RPMI7951 (cell line): ENCODE measurements around the gene GALNT11. TPM values are rescaled to one million over a fixed set of nuclear protein-coding genes. Genes with fewer than 3 reads are reported as not detected.
"Not testable (repeated sequence)": the region's sequence is repeated elsewhere in the genome, so short reads cannot be mapped to it uniquely, and the experiment has no call there.

Experiments
- DNase-seq: peaks from one replicate; pipeline ENCODE4 v3.0.0-alpha.2; 2012; ENCODE audit warnings: low read depth
- total RNA-seq: library from RNA; depleted of rRNA; stranded (reverse); fragments of >200 nt; shearing (Covaris generic); gene quantifications from 2 replicates; pipeline ENCODE4 v1.2.3, GENCODE V29; 2014

GALNT11 gene
- total RNA-seq, 1 experiment from 2014 or later = 40.9 TPM

DNA sequence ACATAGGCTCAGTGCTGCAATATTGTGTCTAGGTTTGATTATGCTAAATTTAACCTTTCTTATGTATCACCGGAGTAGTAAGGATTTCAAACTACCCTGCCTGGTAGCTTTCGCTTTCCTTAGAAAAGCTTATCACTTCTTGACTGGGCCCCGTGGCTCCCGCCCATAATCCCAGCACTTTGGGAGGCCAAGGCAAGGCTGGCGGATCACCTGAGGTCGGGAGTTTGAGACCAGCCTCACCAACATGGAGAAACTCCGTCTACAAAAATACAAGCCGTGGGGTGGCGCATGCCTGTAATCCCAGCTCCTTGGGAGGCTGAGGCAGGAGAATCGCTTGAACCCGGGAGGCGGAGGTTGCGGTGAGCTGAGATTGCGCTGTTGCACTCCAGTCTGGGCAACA is 49.9 kb downstream of the GALNT11 start:
- DNase-seq = not testable (repeated sequence)

DNA sequence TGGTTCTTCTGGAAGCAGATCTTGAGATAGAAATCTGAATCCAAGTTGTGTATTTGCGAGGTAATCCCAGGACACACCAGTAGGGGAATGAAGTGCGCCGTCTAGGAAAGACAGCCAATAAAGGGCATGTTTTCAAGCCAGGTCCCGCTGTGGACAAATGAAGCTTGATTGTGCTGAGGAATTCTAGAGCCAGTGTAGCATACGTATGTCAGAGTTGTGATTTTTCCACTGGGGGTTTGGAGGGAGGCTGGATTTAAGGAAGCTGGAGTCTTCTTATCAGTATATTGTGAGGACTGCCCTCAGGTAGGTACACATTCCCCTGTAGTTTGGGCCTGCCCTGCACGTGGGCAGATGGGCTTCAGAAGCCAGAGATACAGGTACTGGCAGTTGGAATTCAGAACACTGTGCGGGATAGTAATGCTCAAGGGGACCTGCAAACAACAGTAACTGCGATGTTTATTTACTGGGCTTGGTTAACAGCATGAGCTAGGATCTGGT is 50.9 kb downstream of the GALNT11 start:
- peak; percentile 11 for DNase-seq

DNA sequence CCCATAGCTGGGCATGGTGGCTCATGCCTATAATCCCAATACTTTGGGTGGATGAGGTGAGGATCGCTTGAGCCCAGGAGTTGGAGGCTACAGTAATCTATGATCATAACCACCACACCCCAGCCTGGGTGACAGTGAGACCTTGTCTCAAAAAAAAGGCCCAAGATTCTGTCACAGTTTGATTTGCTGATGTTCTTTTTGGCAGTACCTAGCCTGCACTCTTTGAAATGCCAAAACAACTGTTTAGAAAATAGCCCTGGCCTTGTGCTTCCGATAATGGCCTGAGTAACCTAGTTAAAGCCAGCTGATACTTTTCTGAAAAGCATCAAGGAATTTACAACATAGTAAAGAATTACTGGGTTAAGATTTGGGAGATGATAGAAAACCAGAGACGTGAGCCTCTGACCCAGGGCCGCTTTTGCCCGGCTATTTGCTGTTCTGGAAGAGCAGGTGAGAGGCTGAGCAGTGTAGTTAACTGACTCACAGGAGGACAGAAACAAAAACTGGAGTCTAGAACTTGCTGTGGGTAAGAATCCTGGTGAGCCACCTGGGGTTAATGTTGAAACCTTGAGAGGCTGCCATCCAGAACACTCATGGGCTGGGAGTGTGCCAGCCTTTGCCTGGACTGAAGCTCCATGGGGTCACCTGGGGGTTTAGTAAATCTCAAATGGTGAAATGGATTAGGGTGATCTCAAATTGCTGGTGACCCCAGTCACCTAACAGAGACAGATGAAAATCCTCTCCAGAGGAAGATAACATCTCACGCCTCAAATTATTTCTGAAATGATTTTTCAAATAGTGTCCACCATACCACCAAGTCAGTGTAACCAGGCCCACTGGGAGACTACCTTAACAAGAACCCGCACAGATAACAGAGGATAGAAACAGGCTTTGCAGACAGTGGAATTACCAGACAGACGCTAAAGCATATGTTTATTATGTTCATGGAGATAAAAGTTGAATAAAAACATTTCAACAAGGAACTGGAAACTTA is 51.8 kb downstream of the GALNT11 start:
- DNase-seq = no peak

DNA sequence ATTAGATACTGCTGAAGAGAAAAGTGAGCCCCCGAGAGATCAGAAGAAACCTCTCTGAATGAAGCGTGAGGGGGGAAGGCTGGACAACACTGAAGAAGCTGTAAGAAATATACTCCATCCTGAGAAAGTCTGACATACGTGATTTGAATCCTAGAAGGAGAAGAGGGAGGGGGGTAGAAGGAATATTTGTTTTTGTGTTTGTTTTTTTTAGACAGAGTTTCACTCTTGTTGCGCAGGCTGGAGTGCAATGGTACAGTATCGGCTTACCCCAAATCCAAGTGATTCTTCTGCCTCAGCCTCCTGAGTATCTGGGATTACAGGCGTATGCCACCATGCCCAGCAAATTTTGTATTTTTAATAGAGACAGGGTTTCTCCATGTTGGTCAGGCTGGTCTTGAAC is 52.6 kb downstream of the GALNT11 start:
- no peak for DNase-seq

DNA sequence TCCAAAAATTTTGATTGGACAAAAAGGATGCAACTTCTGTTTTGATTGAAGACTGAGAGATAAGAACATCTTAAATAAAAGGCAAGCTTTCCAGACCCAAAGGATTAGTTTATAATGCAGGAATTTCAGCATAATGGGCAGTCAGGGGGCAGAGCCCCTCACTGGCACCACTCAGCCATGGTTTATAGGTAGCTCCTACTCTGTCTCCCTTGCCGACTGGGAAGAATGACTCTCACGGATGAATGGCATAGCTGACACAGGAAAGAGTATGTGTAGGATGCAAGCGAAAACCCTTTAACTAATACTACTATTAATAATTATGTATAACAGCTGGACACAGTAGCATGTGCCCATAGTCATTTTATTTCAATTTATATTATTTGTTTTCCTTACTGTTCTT is 53.3 kb downstream of the GALNT11 start:
- no peak for DNase-seq

DNA sequence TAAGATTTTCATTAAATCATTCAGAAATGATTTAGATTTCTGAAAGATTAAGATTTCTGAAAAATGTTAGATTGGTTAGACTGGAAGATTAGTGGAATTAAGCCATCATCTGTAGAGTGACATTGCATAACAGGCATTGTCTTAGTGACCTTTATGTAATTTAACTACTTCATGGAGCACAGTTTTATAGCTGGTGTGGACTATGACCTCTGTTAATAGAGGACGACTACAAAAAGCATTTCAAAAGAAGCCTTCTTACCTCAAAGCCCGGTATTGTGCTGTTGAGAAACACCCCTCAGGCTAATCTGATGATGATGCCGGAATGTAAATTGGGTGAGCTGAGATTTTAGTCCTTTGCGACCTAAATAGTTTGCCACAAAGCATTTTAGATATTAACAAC is 55.6 kb downstream of the GALNT11 start:
- DNase-seq = peak; percentile 37

DNA sequence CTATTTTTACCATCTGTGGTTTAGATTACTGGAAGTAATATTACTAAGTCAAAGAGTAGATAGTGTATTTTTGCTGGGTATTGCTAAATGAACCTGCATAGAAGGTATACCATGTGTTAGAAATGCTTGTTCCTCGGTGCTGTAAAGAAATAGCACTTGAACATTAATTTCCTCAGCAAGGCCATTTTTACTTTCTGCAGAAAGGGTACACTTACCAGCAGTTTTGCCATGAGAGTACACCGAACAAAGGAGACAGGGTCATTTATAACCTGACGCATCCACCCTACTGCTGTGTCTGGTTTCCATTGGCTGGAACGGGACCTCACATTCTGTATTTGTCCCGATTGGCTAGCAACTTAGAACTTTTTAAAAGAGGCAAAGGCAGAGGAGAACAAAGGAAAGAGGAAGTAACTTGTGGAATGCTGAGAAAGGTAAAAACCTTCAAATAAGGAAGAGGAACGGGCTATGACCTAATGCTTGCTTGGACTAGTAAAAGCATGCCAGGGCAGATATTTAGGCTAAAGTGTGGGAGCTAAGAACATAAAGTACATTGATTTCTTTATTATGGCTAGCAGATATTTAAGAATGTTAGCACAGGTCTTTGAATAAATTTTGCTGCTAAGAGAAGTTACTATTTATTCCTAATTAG is 56.7 kb downstream of the GALNT11 start:
- not testable (repeated sequence) for DNase-seq

DNA sequence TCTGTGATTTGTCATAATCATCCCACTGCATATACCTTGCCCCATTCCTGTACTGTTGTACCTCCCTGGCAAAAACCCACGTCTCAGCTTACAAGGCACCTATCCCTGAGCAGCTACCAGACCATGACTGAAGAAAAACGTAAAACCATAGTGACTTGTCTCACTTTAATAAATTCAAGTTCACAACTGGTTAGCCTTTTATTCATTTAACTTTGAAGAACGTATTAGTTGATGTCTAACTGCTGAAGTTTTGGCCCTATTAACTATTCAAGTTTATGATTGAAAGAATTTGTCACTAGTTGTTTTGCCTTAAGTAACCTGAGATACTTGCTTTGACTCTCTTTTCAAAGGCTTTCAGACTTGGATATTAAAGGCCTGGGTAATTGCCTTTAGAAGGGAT is 59.7 kb downstream of the GALNT11 start:
- DNase-seq = no peak

DNA sequence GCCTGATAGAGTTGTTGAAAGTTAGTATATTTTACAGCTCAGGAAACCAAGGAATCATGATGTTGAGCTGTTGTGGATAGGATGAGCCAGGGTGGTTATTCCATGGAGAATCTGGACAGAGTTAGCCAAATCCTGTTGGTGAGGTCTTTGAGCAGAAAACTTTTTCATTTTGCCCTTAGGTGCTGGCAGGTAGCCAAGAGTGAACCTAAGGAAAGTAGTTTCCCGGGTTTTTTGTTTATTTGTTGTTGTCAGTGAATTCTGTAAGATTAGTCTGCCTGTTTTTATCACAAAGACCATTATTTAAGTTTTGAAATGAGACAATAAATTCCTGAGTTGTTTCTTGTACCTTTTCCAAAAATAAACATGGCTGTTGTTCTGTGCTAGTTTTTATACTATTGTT is 61.0 kb downstream of the GALNT11 start:
- DNase-seq = peak; percentile 27

DNA sequence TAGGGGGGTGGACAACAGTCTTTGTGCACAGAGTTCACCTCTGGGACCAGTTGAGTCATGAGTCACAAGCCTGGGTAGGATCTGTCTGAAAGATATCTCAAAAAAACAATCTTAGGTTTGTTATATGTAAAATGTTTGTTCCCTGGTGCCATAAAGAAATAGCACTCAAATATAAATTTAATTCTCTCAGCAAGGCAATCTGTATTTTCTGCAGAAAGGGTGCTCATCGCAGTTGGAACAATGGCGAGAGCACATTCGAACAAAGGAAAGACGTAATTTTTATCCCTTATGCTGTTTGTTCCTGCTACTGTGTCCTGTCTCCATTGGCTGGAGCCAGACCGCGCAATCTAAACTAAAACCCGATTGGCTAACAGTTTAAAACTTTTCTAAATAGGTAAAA is 63.7 kb downstream of the GALNT11 start:
- no peak for DNase-seq

DNA sequence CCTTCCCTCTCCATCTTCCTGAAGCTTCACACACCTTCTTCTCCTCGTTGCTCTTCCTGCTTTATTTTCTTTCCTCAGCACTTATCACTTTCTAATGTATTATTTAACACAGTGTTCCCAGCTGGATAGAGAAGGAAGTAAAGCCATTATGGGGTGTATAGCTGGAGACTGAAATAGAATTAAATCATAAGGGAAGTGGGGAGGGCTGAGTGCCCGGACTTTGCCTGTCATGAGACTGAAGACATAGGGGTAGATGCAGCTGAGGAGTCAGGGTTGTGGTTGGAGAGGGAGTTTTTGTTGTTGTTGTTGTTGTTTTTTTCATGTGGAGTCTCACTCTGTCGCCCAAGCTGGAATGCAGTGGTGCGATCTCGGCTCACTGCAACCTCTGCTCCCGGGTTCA is 65.3 kb downstream of the GALNT11 start:
- no peak for DNase-seq

DNA sequence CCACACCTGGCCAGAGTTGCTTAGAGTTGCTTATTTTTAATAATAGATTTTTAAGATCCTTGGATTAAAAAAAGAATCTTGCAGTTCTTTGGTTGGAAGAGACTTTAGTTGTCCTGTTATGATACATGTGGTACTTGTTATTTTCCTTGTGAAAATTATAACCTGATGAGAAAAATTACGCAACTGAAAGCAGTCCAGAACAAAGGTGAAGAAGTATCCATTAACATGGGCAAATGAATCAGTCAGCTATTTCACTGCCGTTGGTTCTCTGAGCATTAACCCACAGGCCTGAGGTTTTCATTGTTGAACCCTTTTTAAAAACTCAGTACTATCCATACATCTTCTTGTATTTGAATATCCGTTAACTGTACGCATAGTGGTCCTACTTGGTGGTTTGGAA is 68.2 kb downstream of the GALNT11 start:
- DNase-seq = no peak

DNA sequence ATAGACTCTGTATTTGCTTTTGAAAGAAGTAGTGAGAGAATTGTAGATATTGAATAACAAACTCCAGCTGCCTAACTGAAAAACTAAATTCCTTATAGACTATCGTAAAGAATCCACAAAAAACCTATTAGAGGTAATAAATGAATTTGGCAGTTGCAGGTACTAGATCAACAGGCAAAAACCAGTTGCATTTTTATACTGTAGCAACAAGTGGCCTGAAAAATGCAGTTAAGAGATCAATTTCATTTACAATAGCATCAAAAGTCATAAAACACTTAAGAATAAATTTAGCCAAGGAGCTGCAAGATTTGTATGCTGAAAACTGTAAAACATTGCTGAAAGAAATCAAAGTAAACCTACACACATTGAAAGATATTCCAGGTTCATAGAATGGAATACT is 70.3 kb downstream of the GALNT11 start:
- no peak for DNase-seq

DNA sequence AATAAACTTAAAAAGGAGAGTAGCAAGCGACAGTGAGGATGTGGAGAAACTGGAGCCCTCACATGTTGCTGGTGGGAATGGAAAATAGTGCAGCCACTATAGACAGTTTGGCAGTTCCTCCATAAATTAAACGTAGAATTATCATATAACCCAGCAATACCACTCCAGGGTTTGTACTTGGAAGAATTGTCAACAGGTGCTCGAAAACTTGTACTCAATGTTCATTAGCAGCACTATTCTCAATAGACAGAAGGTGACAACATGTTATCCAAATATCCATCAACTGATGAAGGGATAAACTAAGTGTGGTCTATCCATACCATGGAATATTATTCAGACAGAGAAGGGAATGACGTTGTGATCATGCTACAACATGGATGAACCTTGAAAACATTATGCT is 71.9 kb downstream of the GALNT11 start:
- DNase-seq = no peak

DNA sequence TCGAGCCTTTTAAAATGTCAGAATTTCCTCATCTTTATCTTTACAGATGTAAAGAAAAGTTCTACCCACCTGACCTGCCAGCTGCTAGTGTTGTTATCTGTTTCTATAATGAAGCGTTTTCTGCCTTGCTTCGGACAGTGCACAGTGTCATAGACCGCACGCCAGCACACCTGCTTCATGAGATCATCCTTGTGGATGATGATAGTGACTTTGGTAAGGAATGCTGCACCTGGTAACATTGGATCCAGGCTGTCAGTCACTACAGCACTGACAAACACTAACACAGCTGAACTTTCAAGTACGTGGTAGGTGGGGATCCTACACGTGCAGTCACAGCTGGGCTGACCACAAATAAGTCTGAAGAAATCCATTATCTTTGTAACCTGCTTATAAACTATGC is 77.6 kb downstream of the GALNT11 start:
- no peak for DNase-seq

DNA sequence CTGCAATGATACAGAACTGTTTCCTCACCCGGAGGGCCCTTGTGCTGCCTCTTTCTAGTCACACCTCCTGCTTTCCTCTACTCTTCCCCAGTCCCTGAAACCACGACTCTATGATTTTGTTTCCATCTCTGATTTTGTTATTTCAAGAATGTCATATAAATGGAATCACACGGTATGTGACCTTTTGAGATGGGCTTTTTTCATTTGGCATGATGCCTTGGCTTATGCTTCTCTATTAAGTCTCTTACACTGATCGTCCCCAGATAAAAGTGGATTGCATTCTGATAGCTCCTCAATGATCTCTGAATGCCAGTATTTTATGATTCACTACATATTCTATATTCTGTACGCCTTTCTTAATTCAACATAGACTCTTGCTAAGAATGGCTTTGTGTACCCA is 78.2 kb downstream of the GALNT11 start:
- DNase-seq = no peak

DNA sequence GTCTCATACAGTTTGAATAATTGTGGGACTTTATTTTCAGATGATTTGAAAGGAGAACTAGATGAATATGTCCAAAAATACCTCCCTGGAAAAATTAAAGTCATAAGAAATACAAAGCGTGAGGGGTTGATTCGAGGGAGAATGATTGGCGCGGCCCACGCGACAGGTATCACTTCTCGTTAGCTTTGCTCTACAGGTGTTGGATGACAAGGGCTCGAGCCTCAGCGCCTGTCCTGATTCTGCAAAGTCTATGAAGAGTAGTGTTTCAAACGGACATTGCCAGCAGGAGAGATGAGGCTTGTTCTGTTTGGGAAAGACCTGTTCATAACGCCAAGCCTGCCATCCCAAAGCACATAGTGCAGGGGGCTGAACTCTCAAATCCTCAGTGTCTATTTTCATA is 79.7 kb downstream of the GALNT11 start:
- DNase-seq = no peak

DNA sequence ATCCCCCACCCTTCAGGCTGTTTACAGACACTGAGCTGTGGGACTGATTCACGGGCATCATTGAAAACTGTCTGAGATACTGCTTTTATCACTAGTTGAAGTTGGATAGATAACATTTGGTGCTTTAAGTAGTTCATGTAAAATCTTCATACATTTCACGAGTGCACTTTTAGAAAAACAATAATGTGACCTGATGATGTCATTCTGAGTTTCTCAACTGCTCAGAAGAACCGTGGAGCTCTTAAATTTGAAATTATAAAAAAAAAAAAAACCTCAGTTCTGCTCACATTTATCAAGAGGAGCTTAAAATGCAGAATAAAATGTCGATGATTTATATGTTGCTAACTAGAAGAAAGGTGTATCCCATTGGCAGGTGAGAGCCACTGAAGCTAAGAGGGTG is 81.5 kb downstream of the GALNT11 start:
- DNase-seq = no peak

DNA sequence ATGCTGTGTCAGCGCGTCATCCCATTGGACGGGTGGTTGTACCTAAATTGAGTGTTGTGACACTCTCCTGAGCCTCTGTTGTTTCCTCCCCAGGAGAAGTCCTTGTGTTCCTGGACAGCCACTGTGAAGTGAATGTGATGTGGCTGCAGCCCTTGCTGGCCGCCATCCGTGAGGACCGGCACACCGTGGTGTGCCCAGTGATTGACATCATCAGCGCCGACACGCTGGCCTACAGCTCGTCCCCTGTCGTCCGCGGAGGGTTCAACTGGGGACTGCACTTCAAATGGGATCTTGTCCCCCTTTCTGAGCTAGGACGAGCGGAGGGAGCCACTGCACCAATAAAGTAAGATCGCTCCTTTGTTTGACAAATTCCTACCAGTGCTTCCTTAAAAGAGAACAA is 82.5 kb downstream of the GALNT11 start:
- no peak for DNase-seq

DNA sequence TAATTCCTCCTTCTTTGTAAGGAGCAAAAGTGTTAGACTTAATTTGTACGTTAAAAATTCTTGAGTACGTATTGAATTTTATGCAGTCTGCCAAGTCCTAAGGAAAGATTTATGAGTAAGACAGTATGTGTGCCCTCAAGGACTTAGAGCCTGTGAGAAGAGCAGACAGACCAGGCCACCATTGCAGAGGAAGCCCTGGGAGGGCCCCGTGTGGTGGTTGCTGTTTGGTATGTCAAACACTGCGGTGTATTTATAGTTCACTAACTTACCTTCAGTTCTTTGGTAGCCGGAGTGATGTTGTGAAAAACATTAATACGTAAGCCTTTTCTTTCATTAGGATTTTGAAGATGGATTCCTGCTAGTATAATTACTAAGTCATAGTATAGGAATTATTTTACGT is 82.9 kb downstream of the GALNT11 start:
- peak; percentile 30 for DNase-seq

DNA sequence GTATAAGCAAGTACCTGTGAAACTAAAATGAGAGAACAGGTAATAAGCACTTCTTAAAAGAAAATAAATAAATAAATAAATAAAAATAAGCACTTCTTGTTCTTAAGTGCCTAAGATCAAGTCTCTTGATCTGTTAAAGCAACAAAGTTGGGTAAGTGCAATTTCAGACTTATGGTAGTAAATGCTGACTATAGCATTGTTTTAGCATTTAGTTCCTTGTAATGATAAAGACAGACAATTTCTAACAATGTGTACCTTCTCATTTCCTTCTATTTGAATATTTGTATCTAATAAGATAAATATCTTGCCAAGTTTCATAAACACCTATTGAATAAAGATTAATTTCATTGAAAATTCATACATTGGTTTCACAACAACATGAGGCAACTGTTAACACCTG is 87.4 kb downstream of the GALNT11 start:
- no peak for DNase-seq

DNA sequence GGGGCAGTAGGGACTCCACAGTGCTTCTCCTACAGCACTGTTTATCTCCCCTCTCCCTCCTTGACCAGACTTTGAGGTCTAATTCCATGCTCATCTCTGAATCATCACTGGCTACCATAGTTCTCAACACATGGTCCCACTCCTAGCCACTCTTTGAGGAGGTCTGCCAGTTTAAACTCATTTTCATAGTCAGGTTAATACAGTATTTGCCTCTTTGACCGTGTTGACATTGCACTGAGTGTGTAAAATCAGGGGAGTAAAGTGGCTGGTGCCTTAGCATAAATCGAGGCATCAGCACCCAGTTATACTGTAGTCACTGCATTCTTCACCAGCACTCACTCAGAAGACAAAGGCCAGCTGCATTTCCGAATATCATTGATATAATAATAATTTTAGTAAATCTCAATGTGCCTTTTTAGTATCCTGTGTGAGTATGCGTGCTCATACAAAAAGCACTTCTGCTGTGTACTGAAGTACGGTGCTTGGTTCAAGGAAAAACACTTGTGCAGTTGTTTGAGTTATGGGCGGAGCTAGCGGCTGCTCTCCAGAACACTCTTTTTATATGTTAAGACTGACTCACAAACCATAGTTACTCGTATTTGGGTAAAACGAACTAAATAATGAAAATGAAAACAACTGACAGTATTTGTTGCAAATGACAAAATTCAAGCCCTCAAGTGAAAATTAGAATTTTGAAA is 89.7 kb downstream of the GALNT11 start:
- DNase-seq = no peak
